GM19467 (cell line): ENCODE measurements around the gene TANGO6.

Source experiments
- ATAC-seq: cut with Tn5 transposase; IDR thresholded peaks from one replicate; pipeline ENCODE4 v1.9.1; 2021; ENCODE audit warnings: mild to moderate bottlenecking, moderate library complexity; ENCODE audit not compliant: unreplicated experiment

Gene TANGO6

GRCh38 chr16:69088684-69089083 is 245.4 kb downstream of the TANGO6 start:
- ATAC-seq, result no peak

DNA sequence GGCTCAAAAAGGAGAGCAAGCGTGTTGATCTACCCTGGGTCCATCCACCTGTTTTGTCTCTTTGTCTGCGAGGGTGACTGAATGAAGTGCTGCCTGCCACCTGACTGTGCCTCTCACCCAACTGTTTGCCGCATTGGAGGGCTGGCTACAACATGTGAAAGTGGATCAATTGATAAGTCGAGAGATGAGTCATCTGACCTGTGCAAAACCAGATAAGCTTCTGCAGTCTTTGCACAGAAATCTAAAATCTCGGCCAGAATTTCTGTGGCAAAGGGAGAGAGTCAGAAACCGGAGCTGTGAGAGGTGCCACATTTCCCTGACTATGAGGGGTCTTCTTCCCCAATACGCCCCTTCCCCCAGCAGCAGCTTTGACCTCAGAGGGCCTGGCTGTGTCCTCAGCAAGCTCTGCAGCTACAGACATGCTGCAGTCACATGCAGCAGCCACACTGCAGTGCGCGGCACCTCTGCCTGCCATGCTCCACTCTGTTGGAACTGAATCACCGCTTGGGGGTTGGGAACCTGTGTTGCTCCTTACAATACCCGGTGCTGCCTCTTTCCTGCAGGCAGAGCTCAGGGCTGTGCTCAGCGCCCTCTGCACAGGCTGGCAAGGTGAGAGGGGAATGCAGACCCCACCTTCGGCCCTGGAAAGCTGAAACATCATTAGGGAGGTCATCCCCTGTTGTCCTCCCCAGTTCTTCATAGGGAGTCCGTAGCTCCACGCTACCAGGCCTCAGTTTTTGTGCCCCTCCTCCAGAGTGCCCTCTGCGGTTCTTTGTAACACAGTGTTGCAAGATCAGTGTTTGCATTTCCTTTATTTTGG is 246.0 kb downstream of the TANGO6 start:
- no peak for ATAC-seq

DNA sequence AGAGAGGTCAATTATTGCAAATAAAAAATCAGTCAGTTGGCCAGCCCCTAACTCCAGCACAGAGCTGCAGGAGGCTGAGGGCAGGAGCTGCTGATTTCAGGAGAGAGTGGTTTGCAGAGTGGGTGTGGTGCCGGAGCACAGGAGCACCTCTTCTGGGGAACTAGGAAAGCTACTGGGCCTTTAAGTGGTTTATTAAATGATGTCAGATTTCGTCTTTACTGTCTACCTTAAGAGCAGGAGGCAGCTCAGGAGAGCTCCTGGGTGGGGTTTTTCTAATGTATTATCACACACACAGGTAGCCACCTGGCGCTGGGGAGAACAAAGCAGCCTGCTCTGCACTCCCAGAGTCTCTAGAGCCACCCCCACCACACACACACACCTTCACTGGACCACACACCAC is 250.6 kb downstream of the TANGO6 start:
- no peak for ATAC-seq

GRCh38 chr16:69094501-69094900 is 251.2 kb downstream of the TANGO6 start:
- ATAC-seq, result no peak

DNA sequence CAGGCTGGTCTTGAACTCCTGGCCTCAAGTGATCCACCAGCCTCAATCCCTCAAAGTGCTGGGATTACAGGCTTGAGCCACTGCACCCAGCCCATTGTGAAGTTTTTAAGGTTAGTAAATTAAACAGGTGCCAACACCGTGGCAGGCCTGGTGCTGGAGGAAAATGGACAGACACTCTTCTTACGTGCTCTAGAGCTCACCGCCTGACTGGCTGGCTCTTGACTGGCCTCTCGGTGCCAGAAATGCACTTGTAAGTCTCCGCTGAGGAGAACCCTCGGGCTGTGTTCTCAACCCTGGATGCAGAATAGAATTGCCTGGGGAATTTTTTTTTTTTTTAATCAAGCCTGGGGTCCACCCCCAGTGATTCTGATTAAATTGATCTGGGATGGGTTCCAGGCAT is 251.9 kb downstream of the TANGO6 start:
- ATAC-seq, result no peak

GRCh38 chr16:69100071-69100691 is 256.9 kb downstream of the TANGO6 start:
- no peak for ATAC-seq

DNA sequence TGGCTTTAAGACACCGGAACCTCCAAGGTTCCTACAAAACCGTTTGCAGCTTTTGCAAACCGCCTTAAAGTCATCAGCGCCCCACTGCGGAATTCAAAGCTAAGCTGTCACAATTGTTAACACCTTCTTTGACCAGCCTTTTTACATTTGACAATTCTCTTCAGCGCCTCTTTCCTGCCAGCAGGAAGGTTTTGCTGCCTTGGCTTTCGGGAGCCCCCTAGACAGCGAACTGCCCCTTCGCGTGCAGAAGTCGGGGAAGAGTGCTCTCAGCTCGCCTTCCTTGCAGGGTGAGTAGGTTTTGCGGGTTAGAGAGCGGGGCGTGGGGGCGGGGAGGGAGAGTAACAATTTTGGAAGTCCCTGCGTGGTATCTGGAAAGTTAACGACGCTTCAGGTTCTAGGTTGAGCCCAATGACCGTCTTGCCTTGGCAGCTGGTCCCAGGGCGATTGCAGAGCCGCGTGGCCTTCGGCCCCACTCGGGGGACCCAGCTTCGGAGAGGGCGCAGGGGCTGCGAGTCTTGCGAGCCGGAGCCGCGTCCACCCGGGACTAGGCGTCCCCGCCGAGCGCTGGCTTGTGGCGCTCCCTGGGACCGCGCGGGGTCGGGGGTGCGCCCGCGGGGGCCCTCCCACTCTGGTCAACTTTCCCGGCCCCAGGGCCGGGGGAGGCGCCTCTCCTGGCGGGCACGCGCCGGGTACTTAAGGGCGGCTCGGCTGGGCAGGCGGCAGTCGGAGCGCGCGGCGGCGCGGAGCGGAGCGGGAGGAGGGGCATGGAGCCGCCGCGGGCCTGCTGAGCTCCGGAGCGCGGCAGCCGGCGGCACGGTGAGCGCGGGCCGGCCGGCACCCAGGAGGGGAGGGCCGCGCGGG is 262.4 kb downstream of the TANGO6 start, which contains the start of gene HAS3:
HAS3 (plus strand) TSS at position 153 of the 861 bp plus-strand sequence. CDS start 3,743 bp downstream, outside the sequence.
- no peak for ATAC-seq

DNA sequence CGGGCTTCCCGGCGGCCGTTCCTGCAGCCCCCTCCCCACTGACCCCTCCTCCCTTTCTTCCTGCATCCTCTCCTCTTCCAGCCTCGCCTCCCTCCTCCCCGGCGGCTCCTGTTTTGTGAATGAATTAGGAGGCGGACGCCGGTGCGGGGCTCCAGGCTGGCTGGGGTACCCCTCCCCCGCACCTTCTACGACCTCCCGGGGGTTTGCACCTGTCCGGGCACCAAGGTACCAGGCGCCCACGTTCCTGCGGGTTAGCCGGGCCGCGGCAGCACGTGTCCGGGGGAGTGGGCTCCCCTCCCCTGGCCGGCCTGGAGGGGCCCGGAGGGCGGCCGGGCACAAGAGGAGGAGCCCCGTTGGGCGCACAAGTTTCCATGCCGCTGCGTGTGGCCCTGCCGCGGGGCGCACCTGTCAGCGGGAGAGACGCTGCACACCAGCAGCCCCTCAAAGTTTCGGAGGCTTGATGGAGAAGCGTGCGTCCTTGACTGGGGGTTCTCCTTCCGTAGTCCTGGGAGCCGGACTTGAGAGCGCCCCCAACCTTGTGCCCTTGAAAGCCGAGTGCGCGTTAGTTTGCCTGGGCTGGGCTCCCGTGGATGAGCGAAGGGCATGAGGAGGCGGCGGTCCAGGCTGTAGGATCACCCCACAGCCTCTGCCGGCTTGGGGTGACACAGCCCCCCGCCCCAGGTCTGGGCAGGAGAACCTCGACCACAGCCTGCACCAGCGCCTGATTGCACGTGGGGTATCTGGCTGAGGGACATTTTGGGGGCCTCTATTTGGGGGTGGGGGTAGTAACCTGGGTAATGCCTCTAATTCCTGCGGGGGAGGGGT is 263.4 kb downstream of the TANGO6 start:
- ATAC-seq, result no peak

DNA sequence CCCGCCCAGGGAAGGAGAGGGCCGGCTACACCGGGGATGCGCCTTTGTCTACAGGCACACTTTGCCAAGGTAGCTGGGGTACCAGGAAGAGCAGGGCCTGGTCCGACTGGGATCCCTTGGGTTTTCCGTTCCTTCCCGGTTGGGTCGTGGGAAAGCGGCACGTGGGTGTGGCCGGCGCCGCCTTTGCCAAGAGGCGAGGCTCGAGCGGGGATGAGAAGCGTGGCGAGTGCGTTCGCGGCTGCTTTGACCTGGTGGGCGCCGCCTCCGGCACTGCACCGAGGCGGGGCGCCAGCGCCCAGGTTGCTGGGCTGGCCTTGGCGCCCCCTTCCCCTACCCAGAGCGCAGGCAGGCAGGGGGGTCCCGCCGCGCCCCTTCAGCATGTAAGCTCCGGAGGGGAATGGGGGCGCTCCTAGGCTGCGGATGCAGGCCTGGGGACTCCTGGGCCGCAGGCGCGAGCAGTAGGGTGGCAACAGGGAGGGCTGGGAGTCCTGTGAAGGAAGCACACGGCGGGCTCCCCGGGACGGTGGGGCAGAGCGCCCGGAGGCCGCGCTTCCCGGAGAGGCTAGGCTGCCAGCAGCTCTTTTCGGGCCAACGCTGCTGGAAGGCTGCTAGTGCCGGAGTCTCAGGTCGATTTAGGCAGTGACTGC is 264.1 kb downstream of the TANGO6 start:
- ATAC-seq, result no peak

DNA sequence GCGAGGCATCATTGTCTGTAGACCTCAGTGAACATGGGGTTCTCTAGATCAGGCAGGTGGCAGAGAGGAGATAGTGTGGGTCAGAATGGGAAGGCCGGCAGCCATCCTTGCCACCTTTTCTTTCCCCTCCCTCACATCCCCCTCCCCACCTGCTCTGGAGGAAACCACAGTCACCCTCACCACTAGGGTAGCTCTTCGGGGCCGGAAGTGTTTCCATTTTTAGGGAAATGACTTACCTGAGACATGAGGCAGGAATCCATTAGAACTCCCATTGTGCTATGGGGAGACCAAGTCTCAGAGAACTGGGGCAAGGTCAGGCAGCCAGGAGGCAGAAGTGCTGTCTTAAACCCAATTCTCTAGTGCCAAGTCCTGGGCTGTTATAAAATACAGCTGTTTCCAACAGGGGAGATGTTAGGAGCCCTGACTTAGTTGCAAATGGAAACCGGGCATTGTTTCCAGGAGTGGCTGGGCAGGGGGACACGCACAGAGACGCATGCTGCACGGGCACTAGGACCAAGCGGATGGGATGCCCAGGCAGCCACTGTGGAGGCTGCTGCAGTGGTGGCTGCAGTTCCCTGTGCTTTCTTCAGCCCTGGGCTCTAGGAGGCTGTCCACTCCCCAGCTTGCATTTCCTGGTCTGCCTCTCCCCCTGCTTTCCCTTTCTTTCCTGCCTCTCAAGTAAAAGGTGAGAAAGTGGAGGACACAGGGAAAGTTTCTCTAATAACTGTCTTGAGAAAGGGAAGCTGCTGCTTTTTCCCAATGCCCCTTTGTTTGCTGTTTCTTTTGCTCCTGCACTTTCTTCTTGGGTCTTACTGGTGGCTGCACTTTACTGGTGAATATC is 265.0 kb downstream of the TANGO6 start:
- no peak for ATAC-seq

GRCh38 chr16:69108905-69109252 is 265.5 kb downstream of the TANGO6 start:
- ATAC-seq, result no peak

DNA sequence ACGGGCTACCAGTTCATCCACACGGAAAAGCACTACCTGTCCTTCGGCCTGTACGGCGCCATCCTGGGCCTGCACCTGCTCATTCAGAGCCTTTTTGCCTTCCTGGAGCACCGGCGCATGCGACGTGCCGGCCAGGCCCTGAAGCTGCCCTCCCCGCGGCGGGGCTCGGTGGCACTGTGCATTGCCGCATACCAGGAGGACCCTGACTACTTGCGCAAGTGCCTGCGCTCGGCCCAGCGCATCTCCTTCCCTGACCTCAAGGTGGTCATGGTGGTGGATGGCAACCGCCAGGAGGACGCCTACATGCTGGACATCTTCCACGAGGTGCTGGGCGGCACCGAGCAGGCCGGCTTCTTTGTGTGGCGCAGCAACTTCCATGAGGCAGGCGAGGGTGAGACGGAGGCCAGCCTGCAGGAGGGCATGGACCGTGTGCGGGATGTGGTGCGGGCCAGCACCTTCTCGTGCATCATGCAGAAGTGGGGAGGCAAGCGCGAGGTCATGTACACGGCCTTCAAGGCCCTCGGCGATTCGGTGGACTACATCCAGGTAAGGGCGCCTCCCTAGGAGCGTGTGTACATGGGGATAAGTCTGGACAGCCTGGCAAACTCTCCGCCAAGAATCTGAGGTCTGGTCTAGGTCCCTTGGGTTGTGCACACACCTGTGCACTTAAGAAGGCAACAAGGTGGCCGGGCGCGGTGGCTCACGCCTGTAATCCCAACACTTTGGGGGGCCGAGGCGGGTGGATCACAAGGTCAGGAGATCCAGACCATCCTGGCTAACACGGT is 266.3 kb downstream of the TANGO6 start:
- no peak for ATAC-seq

DNA sequence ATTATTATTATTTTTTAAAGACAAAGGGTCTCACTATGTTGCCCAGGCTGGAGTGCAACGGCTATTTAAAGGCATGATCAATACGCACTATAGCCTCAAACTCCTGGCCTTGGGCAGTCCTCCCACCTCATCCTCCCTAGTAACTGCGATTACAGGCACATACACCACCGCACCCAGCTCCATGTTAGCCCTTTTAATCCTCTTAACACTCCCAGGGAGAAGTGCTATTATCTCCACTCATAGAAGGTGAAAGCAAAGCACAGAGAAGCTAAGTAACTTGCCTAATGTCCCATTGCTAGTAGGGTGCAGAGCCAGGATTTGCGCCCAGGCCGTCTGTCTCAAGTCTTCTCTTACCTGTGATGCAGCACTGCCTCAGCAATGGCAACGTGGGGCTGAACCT is 267.1 kb downstream of the TANGO6 start:
- ATAC-seq, result no peak

- no peak for ATAC-seq
Measured at GRCh38 chr16:69111216-69111875, 268.0 kb downstream of the TANGO6 start.

GRCh38 chr16:69111876-69112230 is 268.5 kb downstream of the TANGO6 start:
- no peak for ATAC-seq

DNA sequence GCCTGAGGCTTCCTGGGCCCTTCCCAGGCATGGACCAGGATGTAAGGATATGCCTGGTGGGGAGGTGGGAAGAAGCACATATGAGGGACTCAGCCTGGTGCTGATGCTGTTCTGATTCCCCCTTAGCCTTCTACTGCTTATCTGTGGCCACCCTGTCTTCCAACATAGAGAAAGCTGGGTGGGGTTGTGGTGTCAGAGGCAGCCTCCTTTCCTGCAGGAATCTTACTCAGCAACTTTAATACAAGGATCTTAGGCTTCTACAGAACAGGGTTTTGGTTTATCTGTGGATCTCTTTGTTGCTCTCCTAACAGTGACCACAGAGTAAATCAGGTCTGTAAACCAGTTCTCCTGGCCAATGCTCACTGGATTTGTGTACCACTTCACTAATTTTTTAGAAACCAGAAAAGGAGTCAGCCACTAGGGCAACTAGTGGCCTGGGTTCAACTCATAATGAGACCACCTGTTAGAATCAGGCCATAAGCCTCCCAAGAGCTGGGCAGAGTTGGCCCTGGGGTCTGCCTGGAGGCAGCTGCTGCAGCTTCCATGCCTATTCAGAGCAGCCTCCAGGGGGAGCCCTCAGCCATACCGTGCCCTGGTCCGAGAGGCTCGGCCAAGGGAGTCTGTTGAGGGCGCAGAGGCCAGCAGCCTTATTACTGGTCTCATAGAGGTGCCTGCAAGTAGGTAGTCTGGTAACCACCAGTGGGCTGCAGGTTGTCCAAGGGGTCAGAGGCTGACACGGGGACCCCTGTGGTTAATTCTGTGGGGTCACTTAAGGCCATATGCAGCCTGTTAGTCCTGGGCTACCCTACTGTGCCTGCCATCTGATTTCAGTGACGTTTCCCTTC is 269.2 kb downstream of the TANGO6 start:
- ATAC-seq, result no peak

DNA sequence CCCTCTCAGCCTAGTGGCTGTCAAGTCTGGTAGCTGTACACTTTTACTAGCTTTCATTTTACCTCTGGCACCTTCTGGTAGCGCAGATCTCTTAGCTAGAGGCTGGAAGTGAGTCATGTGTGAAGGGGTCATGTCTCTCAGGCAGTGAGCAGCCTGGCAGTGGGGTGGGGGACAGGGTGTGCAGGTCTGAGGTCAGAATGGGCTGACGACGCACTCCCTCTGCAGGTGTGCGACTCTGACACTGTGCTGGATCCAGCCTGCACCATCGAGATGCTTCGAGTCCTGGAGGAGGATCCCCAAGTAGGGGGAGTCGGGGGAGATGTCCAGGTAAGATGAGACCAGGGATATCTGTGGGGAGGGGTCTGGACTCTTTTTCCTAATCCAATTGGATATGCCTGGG is 269.9 kb downstream of the TANGO6 start:
- no peak for ATAC-seq
